HG02870 (cell line): ENCODE measurements around the gene UBAC2.
A peak's percentile ranks its signal among the peaks of the same experiment; 100 is the strongest.
"Not testable (repeated sequence)": the region's sequence is repeated elsewhere in the genome, so short reads cannot be mapped to it uniquely, and the experiment has no call there.

Source experiments
- ATAC-seq: cut with Tn5 transposase; IDR thresholded peaks from one replicate; pipeline ENCODE4 v1.9.1; 2021; ENCODE audit warnings: mild to moderate bottlenecking, moderate library complexity; ENCODE audit not compliant: unreplicated experiment

UBAC2 gene

GRCh38 chr13:99231721-99232120, 31.1 kb downstream of the UBAC2 start:
- ATAC-seq = no peak

- peak; percentile 55 for ATAC-seq
These were observed 37.5 kb downstream of the UBAC2 start for GRCh38 chr13:99237981-99238662.

GRCh38 chr13:99246100-99246499, 45.4 kb downstream of the UBAC2 start:
- ATAC-seq = no peak

GRCh38 chr13:99249178-99249577, 48.5 kb downstream of the UBAC2 start:
- ATAC-seq = not testable (repeated sequence)

- not testable (repeated sequence) for ATAC-seq
These were observed 49.0 kb downstream of the UBAC2 start for GRCh38 chr13:99249606-99250005.

- ATAC-seq = no peak
These were observed 50.5 kb downstream of the UBAC2 start for GRCh38 chr13:99250982-99251825.

- ATAC-seq = no peak
These were observed 51.3 kb downstream of the UBAC2 start for GRCh38 chr13:99251921-99252320.

- no peak for ATAC-seq
These were observed 54.2 kb downstream of the UBAC2 start for GRCh38 chr13:99254830-99255229.

- ATAC-seq = no peak
These were observed 54.6 kb downstream of the UBAC2 start for GRCh38 chr13:99255271-99255670.

- no peak for ATAC-seq
These were observed 55.6 kb downstream of the UBAC2 start for GRCh38 chr13:99256283-99256682.

GRCh38 chr13:99256709-99257108, 56.1 kb downstream of the UBAC2 start:
- ATAC-seq = no peak

- no peak for ATAC-seq
These were observed 56.6 kb downstream of the UBAC2 start for GRCh38 chr13:99257291-99257690.

- ATAC-seq = peak; percentile 94
These were observed 57.7 kb downstream of the UBAC2 start, which contains the start of gene GPR18 for GRCh38 chr13:99258210-99258860. Gene GPR18, minus strand, starts transcription at chr13:99258379. Its CDS starts 2,507 bp downstream, at chr13:99255872.

GRCh38 chr13:99258946-99259345, 58.3 kb downstream of the UBAC2 start:
- peak; percentile 48 for ATAC-seq

- ATAC-seq = no peak
These were observed 59.6 kb downstream of the UBAC2 start for GRCh38 chr13:99260216-99260615.

- no peak for ATAC-seq
These were observed 60.4 kb downstream of the UBAC2 start for GRCh38 chr13:99261059-99261458.

- no peak for ATAC-seq
These were observed 62.6 kb downstream of the UBAC2 start for GRCh38 chr13:99263126-99263785.

- ATAC-seq = no peak
These were observed 63.4 kb downstream of the UBAC2 start for GRCh38 chr13:99264051-99264450.

GRCh38 chr13:99265162-99265800, 64.6 kb downstream of the UBAC2 start:
- no peak for ATAC-seq

- peak; percentile 45 for ATAC-seq
These were observed 65.3 kb downstream of the UBAC2 start for GRCh38 chr13:99265821-99266426.
